ENCODE measurements around the gene SQSTM1.

GRCh38 chr5:179872055-179872827 is 51.5 kb downstream of the SQSTM1 start:
- TF ChIP-seq CTCF (IDR thresholded peaks at IDR 0.05) (no peak), POLR2A (IDR thresholded peaks at IDR 0.05) (no peak)

Data from body of pancreas (tissue), 4 donors.